ENCODE results near the gene TBCEL.
"Not testable (repeated sequence)": the region's sequence is repeated elsewhere in the genome, so short reads cannot be mapped to it uniquely, and the experiment has no call there.

TBCEL gene

DNA sequence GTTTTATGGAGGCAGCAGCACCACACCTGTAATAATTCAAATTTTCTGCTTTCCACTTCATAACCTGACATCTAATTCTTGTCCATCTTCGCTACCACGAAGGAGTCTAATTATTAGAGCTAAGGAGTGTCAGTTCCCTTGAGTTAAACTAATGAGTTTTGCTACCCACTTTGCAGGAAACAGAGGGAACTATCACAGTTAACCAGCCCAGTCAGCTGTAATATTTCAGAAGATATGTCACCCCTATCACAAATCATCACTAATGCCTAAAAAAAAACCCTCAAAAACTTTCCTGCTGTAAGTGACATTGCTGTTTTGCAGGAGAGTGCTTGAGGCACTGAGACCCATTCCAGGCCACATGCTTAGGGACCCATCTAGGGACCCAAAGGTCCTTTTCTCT lies 85.6 kb downstream of the TBCEL start:
- no peak for DNase-seq

DNA sequence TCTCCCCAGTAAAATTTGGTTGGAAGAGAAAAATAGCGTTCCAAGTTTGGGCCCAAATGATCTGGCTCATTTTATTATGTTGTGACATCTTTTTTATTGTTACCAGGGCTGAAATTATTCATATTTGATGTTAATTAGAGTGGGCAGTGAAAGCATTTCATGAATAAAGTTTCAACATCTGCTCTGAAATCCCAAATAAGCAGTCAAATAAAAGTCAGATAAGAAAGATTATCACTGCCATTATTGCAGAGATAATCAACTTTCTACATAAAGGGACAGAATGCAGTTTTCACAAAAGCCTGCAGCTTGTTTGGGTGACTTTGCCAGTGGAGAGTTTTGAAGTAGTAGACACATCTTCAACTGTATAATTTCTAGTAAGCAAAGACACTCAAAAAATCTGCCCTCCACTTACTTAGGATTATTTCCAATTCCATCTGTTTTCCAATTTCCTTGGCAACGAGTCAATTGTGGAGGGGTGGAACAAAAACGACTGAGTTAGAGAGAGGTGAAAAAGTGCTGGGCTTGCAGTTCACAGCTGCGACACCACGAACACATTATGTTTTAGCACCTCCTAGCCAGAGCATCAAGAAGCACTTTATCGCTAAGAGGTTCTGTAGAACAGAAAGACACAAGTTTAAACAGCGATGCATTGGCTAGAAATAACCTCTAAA lies 86.1 kb downstream of the TBCEL start:
- no peak for DNase-seq

- DNase-seq, result no peak
Observed at GRCh38 chr11:121110871-121111724, 87.2 kb downstream of the TBCEL start.

DNA sequence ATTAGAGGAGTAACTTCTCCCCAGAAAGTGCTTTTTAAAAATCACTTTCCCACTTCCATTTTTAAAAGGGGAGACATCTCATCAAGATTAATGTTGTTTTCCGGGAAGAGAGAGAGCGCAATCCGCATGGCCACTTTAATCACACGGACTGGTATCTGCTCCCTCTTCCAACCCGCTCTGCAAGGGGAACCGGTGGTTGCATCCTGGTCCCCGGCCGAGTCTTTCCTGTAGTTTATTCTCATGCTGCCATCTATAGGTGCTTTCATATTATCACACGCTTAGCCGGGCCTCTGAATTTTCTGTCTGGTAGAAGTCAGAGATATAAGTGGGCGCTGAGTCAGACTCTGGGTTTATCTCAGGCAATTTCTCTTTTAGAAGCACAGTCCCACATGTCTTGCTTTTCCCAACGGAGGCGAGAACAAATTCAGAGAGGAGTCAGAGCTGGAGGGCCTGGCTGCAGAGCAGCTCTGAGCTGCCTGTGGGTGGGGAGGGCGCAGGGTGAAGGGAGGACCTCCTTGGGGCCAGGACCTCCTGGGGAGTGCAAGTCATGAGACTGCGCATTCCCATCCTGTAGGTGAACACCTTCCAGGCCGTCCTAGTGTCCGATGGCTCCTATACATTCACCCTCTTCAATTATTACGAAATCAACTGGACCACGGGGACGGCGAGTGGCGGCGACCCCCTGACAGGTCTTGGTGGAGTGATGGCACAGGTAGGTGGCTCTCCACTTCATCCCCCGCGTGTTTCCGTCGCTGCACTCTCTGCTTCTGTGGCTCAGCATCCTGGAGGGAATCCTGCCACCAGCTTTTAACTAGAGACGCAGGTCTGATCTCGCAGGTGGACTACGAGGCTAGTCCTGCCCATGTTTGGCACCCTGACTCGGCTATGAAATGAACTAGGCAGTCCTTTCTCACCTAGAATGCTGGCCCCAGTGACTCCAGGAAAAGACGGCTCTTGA lies 88.9 kb downstream of the TBCEL start:
- DNase-seq, result peak; percentile 20

DNA sequence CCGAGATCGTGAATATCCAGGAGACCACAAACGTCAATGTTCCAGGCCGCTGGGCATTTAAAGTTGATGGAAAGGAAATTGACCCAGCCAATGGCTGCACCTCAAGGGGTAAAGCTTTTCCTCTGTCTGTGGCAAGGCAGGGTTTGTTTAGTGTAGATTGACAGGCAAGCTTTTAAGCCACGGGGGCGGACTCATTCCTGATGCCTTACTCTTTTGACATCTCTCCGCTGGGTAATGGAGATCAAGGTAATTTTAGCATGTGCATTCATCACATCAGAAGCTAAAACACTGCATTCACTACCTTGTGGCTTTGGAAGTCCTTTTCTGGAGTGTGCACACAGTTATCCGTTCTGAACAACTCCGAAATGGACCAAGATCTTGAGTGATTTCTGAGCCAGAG lies 89.7 kb downstream of the TBCEL start:
- DNase-seq, result no peak

DNA sequence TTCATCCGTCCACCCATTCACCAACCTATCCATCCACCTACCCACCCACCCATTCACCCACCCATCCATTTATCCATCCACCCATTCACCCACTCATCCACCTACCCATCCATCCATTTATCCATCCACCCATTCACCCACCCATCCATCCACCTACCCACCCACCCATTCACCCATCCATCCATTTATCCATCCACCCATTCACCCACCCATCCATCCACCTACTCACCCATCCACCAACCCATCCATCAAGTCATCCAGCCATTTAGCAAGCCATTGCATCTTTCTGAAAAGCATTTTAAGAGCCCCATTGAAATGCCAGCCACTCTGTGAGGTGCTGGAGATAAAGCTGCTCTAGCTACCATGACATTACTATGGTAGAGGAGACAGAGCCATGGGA lies 91.1 kb downstream of the TBCEL start:
- not testable (repeated sequence) for DNase-seq

GRCh38 chr11:121117788-121118187 lies 93.9 kb downstream of the TBCEL start:
- no peak for DNase-seq

GRCh38 chr11:121119440-121119839 lies 95.5 kb downstream of the TBCEL start:
- no peak for DNase-seq

GRCh38 chr11:121122328-121122727 lies 98.4 kb downstream of the TBCEL start:
- DNase-seq, result no peak

DNA sequence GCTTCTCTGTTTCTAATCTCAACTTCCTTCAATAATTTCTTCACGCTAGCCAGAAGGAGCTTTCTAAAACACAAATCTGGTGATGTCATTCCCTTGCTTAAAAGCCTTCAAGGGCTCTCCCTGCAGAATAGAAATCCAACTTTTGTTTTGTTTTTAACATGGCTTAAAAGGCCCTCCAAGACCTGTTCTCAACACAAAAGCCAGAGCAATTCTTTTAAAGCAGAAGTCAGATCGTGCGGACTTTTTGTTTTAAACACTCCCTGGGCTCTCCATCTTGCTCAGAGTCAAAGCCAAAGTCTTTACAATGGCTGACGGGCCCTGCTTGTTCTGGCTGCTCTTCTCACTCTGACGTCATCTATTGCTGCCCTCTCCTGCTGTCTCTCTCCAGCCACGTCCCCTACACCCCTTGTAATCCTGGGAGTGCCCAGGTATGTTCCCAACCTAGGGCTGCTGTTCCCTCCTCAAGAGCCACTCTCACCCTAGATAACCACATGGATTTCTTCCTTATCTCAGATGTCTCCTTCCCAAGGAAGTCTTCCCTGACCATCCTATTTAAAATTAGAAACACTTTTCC lies 99.7 kb downstream of the TBCEL start:
- no peak for DNase-seq

DNA sequence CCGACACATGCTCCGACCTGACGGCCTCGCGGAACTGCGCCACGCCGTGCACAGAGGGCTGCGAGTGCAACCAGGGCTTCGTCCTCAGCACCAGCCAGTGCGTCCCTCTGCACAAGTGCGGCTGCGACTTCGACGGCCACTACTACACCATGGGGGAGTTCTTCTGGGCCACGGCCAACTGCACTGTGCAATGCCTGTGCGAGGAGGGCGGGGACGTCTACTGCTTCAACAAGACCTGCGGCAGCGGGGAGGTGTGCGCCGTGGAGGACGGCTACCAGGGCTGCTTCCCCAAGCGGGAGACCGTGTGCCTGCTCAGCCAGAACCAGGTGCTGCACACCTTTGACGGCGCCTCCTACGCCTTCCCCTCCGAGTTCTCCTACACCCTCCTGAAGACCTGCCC lies 103.9 kb downstream of the TBCEL start:
- DNase-seq, result no peak

GRCh38 chr11:121129362-121130340 lies 105.7 kb downstream of the TBCEL start:
- no peak for DNase-seq

- DNase-seq, result no peak
Observed at GRCh38 chr11:121131656-121132055, 107.8 kb downstream of the TBCEL start.

DNA sequence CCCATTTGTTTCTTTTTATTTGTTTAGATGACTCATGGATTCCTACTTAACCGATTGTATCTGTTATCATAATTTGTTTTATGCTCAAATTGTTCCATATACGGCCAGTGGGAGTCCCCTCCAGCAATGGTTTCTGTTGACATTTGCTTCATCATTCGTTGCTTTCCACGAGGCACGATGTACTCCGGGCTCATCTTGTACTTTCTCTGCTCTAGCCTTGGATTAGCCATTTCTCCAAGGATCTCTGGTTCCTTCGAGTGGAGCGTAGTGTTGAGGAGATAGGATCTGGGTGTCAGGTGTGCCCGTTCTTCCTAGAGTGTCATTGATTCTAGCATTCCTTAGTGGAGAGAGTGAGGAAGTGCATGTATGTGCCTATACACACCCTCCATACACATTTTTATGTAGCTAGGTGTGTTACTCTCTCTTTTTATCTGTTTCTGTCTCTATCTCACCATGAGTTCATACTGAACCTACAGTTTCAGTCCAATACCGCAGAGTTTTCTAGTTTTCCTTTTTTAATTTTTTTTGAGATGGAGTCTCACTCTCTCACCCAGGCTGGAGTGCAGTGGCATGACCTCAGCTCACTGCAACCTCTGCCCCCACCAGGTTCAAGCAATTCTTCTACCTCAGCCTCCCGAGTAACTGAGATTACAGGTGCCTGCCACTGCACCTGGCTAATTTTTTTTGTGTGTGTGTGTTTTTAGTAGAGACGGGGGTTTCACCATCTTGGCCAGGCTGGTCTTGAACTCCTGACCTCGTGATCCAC lies 108.5 kb downstream of the TBCEL start:
- DNase-seq, result no peak

- no peak for DNase-seq
Observed at GRCh38 chr11:121134741-121135312, 110.9 kb downstream of the TBCEL start.

GRCh38 chr11:121137005-121137404 lies 113.1 kb downstream of the TBCEL start:
- DNase-seq, result no peak

DNA sequence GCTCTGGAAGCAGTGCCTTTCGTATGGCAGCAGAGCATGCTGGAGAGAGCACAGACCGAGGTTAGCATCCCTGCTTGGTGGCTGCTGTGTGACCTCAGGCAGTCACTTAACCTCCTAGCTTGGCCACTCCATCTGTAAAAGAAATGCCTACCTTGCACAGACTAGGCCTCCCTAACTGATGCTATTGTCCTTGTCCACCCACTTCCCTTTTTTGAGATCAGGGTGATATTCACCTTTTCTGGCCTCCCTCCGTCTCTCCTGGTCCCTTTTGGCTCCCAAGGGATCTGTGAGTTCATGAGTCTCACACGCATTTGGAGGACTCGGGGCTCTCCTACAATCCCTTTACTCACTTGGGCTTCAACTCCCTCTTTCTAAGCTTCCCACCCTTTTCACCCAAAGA lies 114.4 kb downstream of the TBCEL start:
- DNase-seq, result no peak

DNA sequence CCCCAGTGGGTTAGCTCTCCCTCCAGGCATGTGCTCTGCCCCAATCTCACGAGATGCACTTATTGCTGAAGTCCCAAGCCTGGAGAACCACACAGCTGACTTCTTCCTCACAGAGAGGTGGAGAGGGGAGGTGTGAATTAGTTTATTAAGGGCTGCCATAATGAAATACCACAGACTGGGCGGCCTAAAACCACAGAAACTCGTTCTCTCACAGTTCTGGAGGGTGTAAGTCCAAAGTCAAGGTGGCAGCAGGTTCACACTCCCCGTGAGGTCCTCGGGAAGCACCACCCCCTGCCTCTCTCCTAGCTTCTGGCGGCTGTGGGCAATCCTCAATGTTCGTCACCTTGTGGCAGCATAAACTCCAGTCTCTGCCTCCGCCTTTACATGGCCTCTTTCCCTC lies 116.5 kb downstream of the TBCEL start:
- no peak for DNase-seq

All from CD4-positive, alpha-beta T cell treated with Interleukin-10 for 1 hour (primary cell).